ENCODE measurements around the gene SLC3A2.
"Not testable (repeated sequence)": the region's sequence is repeated elsewhere in the genome, so short reads cannot be mapped to it uniquely, and the experiment has no call there.

Gene SLC3A2

DNA sequence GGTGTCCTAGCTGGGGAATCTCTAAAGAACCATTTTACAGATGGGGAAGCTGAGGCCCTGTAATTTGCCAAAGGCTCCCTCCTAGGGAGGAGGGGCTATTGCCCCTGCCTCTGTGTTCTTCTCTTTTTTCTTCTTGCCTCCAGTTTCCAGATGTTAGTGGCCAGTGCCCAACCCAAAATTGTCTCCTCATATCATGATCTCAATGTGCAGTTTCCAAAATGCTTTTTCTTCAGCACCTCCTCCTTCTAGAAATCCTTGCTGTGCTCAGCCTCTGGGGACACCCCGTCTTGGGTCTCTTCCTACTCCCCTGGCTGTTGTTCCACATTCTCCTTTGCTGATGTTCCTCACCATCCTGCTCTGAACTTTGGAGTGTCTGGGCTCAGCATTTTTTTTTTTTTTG is 50.0 kb downstream of the SLC3A2 start:
- DNase-seq (ENCODE audit: low read depth): no peak

GRCh38 chr11:62931499-62932278 is 51.0 kb downstream of the SLC3A2 start:
- DNase-seq (ENCODE audit: low read depth): no peak

GRCh38 chr11:62933285-62933684 is 52.6 kb downstream of the SLC3A2 start:
- no peak for DNase-seq (ENCODE audit: low read depth)

DNA sequence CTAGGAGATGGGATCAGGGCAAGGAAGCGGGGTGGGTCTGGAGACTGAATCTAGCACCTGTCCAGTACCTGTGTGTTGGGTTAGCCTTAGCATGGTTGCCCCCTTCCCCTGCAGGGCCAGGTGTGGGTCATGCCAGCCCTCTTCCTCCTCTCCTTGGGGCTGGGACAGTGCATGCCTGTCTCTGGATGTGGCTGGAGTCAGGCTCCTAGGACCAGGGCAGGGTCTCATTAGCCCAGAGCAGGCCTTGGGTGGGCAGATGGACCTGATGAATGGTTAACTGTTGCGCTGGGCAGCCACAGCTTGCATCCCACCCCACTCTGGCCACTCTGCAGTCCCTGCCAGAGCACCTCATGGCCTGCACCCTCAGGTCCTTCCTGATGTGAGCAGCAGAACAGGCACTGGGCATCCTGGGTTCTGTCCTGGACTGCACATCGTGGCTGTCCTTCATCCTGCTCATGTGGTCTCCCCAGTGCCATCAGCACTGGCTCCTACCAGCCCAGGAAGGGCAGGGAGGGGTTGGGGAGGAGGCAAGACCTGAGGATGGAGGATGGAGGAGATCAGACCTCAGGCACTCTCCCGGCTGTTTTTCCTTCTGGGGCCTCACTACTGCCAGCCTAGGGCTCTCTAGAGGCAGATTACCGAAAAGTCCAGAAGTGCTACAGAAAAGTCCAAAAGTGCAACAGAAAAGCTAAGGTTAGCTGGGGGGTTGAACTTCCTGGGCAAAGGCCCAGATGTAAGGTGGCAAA is 53.2 kb downstream of the SLC3A2 start:
- no peak for DNase-seq (ENCODE audit: low read depth)

- DNase-seq (ENCODE audit: low read depth): no peak
These were observed 53.7 kb downstream of the SLC3A2 start for GRCh38 chr11:62934496-62934785.

DNA sequence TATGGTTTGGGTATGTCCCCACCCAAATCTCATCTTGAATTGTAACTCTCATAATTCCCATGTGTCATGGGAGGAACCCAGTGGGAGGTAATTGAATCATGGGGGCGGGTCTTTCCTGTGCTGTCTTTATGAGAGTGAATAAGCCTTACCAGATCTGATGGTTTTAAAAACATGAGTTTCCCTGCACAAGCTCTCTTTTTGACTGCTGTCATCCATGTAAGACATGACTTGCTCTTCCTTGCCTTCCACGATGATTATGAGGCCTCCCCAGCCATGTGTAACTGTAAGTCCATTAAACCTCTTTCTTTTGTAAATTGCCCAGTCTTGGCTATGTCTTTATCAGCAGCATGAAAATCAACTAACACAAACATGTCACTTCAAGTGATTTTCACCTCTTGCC is 56.8 kb downstream of the SLC3A2 start:
- DNase-seq (ENCODE audit: low read depth): not testable (repeated sequence)

All from activated T-helper 1 cell treated with Interleukin-2 at 50 U/mL for 16 hours (primary cell).